Heart left ventricle (tissue), 16 donors: Measurements from ENCODE around the gene RNF4. TPM values are rescaled to one million over a fixed set of nuclear protein-coding genes. Genes with fewer than 3 reads are reported as not detected.
"Not testable (repeated sequence)": the region's sequence is repeated elsewhere in the genome, so short reads cannot be mapped to it uniquely, and the experiment has no call there.

Source experiments
- ATAC-seq, 4 donors: fragments of 200-7000 bp; cut with Tn5 transposase; one replicate each; pipeline ENCODE4 v1.9.1; 2020 to 2022; ENCODE audit warnings: moderate library complexity in 4 of 4, mild to moderate bottlenecking in 3 of 4, moderate number of reproducible peaks in 1 of 4
- DNase-seq, 5 donors: peaks; one replicate each; pipeline ENCODE4 v3.0.0-alpha.2; 2020
- H3K27ac ChIP-seq, 12 donors: fragments of 200-600 bp; sonication (generic) in 4 of 12; one replicate each; pipeline versions ENCODE4 v1.5.0 to v1.8.0; 2016 to 2022; ENCODE audit warnings: mild to moderate bottlenecking in 2 of 12
- H3K27me3 ChIP-seq, 9 donors: fragments of 200-600 bp; sonication (generic) in 2 of 9; one replicate each; pipeline versions ENCODE4 v1.5.1 to v1.8.0; 2016 to 2022; ENCODE audit warnings: mild to moderate bottlenecking in 3 of 9
- H3K36me3 ChIP-seq, 9 donors: fragments of 200-600 bp; sonication (generic) in 2 of 9; one replicate each; pipeline versions ENCODE4 v1.5.0 to v1.8.0; 2018 to 2022; ENCODE audit warnings: mild to moderate bottlenecking in 2 of 9
- H3K4me1 ChIP-seq, 12 donors: fragments of 200-600 bp; sonication (generic) in 4 of 12; one replicate each; pipeline versions ENCODE4 v1.5.0 to v1.8.0; 2016 to 2022; ENCODE audit warnings: mild to moderate bottlenecking in 3 of 12
- H3K4me3 ChIP-seq, 12 donors: fragments of 200-600 bp; sonication (generic) in 4 of 12; one replicate each; pipeline versions ENCODE4 v1.5.0 to v1.8.0; 2017 to 2022; ENCODE audit warnings: mild to moderate bottlenecking in 9 of 12, moderate library complexity in 4 of 12
- H3K9me3 ChIP-seq, 12 donors: fragments of 200-600 bp; sonication (generic) in 4 of 12; one replicate each; pipeline versions ENCODE4 v1.5.0 to v1.8.0; 2016 to 2022; ENCODE audit warnings: mild to moderate bottlenecking in 1 of 12
- POLR2A ChIP-seq, 2 donors: fragments of 450-650 bp; IDR thresholded peaks; one replicate each; pipeline ENCODE4 v1.6.1; 2017; ENCODE audit warnings: antibody characterized with exemption in 2 of 2, mild to moderate bottlenecking in 2 of 2, moderate library complexity in 2 of 2
- whole genome bisulfite sequencing, 4 donors: extraction: QIAGEN DNeasy Blood & Tissue Kit in 2 of 4; methylation state at CpG; one replicate each; pipeline versions ENCODE4 v1.1.5 to v1.1.7; 2013 to 2018; 5-methylcytosine and 5-hydroxymethylcytosine counted together
- intact Hi-C, 10 donors: fragments of 100-400 bp; cut with DNase I; formaldehyde crosslinking; loops; one replicate each; pipeline versions ENCODE4 v1.11.1 to v1.14.2; 2022
- polyA plus RNA-seq, 2 donors: library from polyadenylated mRNA; stranded (reverse); fragments of 200-250 nt; gene quantifications; one replicate each; pipeline ENCODE4 v1.2.3, GENCODE V29; 2013
- total RNA-seq, 9 donors: library from RNA; depleted of rRNA in 2 of 9; stranded (reverse); fragments of >200 nt in 2 of 9; fragmentation: NEBNext Ultra II Directional in 3 of 9; extraction: Animal tissue kit (Norgen Biotek cat#: 25700) in 3 of 9; gene quantifications; one replicate each; pipeline versions ENCODE4 v1.1.0 to v1.2.4, GENCODE V29; 2016 to 2023
- TF ChIP-seq, protein P1 (sequence below), 12 donors: fragments of 200-600 bp; sonication (generic) in 4 of 12; IDR thresholded peaks; one replicate each; pipeline versions ENCODE4 v1.5.0 to v1.8.0; 2018 to 2022; ENCODE audit warnings: antibody characterized with exemption in 12 of 12, mild to moderate bottlenecking in 5 of 12
- donor health status: ischemic (EF 13 %, LVEDD 7.1; RV severe dilation, severe dysfunction).
- donor health status: healthy with polysubstance abuse.
- donor health status: DM: no; HTN: yes; CAD: no.
- donor health status: DM: no; HTN: no; CAD: no.
- donor health status: ischemic (EF 25% LVEDD 6.9; RV normal size, moderate dysfunction).
- donor health status: ischemic (EF 25% LVEDD 5.7; RV mildly dilated, moderate dysfunction).
- donor health status: healthy.
- donor health status: DM: yes; HTN: yes; CAD: no.
- donor health status: ischemic (EF 35%, LVEDD 5.7; RV mildly dilated, moderate dysfunction).
- donor health status: nonischemic (EF 11% LVEDD 7.7; RV severe dilation, severe dysfunction).
- donor health status: DM: yes; HTN: yes; CAD: no.
- donor health status: PGD.
- donor health status: ischemic (EF 29% LVEDD 5.4; RV normal size, mild dysfunction).
- donor health status: nonischemic (EF 23%, LVEDD 6.1; RV moderate dilation, normal function).

RNF4 gene
- total and polyA plus RNA-seq, 11 donors, result 10.6 to 45.7 (median 30.8) TPM

GRCh38 chr4:2462992-2463762 is 5.7 kb upstream of the RNF4 start:
- intact Hi-C loops, result loop anchor here in 9 of 10 donors (2.0 to 10.0 kb wide), 8 partner anchors 72 to 246 kb away; partner anchors contain the start of genes FAM193A (in 3 of the 9), HAUS3 (in 1 of the 9) and POLN (in 1 of the 9)
- DNase-seq (no peak), ATAC-seq (no peak)
- Histone ChIP-seq H3K4me1 (peaks cover 5 to 24% (median 17%) of the 10 kb centered on the region in 12 donors), H3K27me3 (peaks cover 0 to 12% (median 0%) of the 10 kb centered on the region in 9 donors), H3K27ac (peak overlapping the region in 6 of 12 donors; percentile 53 to 78 (median 65)), H3K9me3 (no peaks in the 10 kb centered on the region), H3K4me3 (peak overlapping the region; percentile 35 to 80 (median 60)), H3K36me3 (no peaks in the 10 kb centered on the region)
- TF ChIP-seq, protein P1, sequence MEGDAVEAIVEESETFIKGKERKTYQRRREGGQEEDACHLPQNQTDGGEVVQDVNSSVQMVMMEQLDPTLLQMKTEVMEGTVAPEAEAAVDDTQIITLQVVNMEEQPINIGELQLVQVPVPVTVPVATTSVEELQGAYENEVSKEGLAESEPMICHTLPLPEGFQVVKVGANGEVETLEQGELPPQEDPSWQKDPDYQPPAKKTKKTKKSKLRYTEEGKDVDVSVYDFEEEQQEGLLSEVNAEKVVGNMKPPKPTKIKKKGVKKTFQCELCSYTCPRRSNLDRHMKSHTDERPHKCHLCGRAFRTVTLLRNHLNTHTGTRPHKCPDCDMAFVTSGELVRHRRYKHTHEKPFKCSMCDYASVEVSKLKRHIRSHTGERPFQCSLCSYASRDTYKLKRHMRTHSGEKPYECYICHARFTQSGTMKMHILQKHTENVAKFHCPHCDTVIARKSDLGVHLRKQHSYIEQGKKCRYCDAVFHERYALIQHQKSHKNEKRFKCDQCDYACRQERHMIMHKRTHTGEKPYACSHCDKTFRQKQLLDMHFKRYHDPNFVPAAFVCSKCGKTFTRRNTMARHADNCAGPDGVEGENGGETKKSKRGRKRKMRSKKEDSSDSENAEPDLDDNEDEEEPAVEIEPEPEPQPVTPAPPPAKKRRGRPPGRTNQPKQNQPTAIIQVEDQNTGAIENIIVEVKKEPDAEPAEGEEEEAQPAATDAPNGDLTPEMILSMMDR (IDR thresholded peaks at IDR 0.05), result peak in 2 of 12 donors; percentile 3 to 5
- TF ChIP-seq POLR2A (IDR thresholded peaks at IDR 0.05), result no peak
- 35 to 64% (median 39%) methylated on average over 18 to 35 of the region's 35 CpGs for WGBS, 4 donors

GRCh38 chr4:2465032-2465431 is 3.9 kb upstream of the RNF4 start:
- Histone ChIP-seq H3K4me3 (no peak overlapping the region), H3K9me3 (no peaks in the 10 kb centered on the region), H3K4me1 (peaks cover 5 to 28% (median 19%) of the 10 kb centered on the region in 12 donors), H3K27ac (no peak overlapping the region), H3K36me3 (no peaks in the 10 kb centered on the region), H3K27me3 (no peaks in the 10 kb centered on the region)
- WGBS, 4 donors, result 76 to 93% (median 91%) methylated on average over 3 to 6 of the region's 6 CpGs
- ATAC-seq (no peak), DNase-seq (no peak)
- intact Hi-C loops, result loop anchor here in 6 of 10 donors (5.0 to 10.0 kb wide), 4 partner anchors 70 to 240 kb away; partner anchors contain the start of gene FAM193A (in 5 of the 6)
- TF ChIP-seq, protein P1 (IDR thresholded peaks at IDR 0.05), result no peak
- no peak for TF ChIP-seq POLR2A (IDR thresholded peaks at IDR 0.05)

- ATAC-seq, H3K27me3 ChIP-seq, DNase-seq, H3K9me3 ChIP-seq, H3K4me3 ChIP-seq, H3K27ac ChIP-seq, H3K36me3 ChIP-seq: not testable (repeated sequence)
- peaks cover 9 to 33% (median 24%) of the 10 kb centered on the region in 12 donors for H3K4me1 ChIP-seq
- intact Hi-C loops, result loop anchor here in 6 of 10 donors (5.0 to 10.0 kb wide), 4 partner anchors 69 to 241 kb away; partner anchors contain the start of gene FAM193A (in 5 of the 6)
These were observed 3.4 kb upstream of the RNF4 start for GRCh38 chr4:2465544-2465943.

DNA sequence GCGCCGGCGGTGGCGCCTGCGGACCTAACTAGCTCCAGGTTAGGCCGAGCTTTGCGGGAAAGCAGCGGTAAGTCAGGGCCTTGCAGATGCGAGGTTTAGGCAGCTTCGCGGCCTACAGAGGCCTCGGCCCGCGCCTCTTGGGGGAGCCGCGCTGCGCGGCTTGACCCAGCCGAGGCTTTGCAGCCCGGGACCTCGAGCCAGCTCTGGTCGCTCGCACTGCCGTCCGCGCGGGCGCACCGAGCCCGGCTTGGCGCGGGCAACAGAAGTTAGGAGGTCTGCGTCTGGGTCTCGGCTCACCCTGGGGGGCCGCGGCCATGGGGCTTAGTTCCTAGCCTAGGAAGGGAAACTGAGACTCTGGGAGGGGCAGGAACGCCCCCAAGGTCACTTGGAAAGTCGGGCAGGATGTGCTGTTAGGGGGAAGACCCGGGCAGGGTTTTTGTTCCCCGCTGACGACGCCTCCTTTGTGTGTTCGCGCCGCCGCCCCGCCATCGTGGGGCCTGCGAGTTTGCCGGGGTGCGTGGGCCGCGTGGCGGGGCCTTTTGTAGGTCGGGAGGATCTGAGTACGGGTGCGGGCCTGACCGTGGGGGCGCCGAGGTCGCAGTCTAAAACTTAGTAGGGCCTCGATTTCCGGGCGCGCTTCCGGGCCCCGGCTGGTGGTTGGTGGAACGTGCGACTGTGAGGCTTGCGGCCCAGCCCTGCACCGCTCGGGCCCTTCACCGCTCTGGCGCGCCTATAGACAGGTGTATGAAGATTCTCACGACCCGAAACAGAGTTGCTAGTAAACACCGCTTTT is 482 bp downstream of the RNF4 start:
- intact Hi-C loops, result loop anchor here in 8 of 10 donors (2.0 to 10.0 kb wide), 6 partner anchors 13 to 245 kb away; partner anchors contain the start of gene FAM193A (in 7 of the 8)
- Histone ChIP-seq H3K27ac (peak overlapping the region; percentile 85 to 98 (median 93)), H3K4me1 (peaks cover 6 to 37% (median 24%) of the 10 kb centered on the region in 12 donors), H3K4me3 (peak overlapping the region; percentile 71 to 100 (median 91)), H3K9me3 (no peaks in the 10 kb centered on the region), H3K27me3 (no peaks in the 10 kb centered on the region), H3K36me3 (peaks cover 0 to 33% (median 18%) of the 10 kb centered on the region in 9 donors)
- peak; percentile 18 to 56 (median 54) for ATAC-seq
- DNase-seq, result peak; percentile 34 to 77 (median 53)
- 0 to 1% (median 0%) methylated on average over 34 to 78 of the region's 78 CpGs for WGBS, 4 donors
- TF ChIP-seq, protein P1 (IDR thresholded peaks at IDR 0.05), result peak in 1 of 12 donors; percentile 1
- TF ChIP-seq POLR2A (IDR thresholded peaks at IDR 0.05), result no peak
